GM12878 (cell line): Measurements from ENCODE around the gene GARIN3. TPM values are rescaled to one million over a fixed set of nuclear protein-coding genes. Genes with fewer than 3 reads are reported as not detected.

ENCODE experiments used
- ASH2L ChIP-seq: fragments of 300-600, 200-600 bp; sonication (generic); IDR thresholded peaks from 2 replicates; pipeline ENCODE4 v1.6.1; 2017; ENCODE audit warnings: low read depth, mild to moderate bottlenecking, borderline replicate concordance
- CEBPB ChIP-seq, 2 experiments: fragments of 150-350 bp in 1 of 2; IDR thresholded peaks; 2 replicates each; pipeline ENCODE4 v1.6.1; 2012 to 2014; ENCODE audit warnings: low read depth in 2 of 2, low read length in 2 of 2, borderline replicate concordance in 1 of 2, inconsistent platforms in 1 of 2
- MEF2B ChIP-seq: fragments of 450-650 bp; IDR thresholded peaks from 2 replicates; pipeline ENCODE4 v1.6.1; 2018; ENCODE audit warnings: mild to moderate bottlenecking, moderate library complexity; ENCODE audit not compliant: partially characterized antibody, poor library complexity, severe bottlenecking
- polyA plus RNA-seq, 11 experiments: library from polyadenylated mRNA; depleted of rRNA in 4 of 11; unstranded in 6 of 11; stranded (reverse) in 5 of 11; fragments of >200 nt; fragmentation: Nextera tagmentation in 4 of 11; fragmentation: Illumina TruSeq in 1 of 11; extraction: Ambion mirVana in 4 of 11; extraction: Trizol in 1 of 11; gene quantifications; 1 replicate in 1 of 11; 2 replicates in 10 of 11; pipeline versions ENCODE4 v1.2.1 to v1.2.3, GENCODE V29; 2011 to 2016; ENCODE audit warnings: inconsistent platforms in 2 of 11, missing spikeins in 2 of 11, low read depth in 1 of 11
- total RNA-seq, 4 experiments: library from RNA; depleted of rRNA in 3 of 4; stranded (reverse); fragments of >200 nt in 3 of 4; fragmentation: Illumina TruSeq in 1 of 4; extraction: Trizol in 1 of 4; gene quantifications; 2 replicates each; pipeline versions ENCODE4 v1.2.1 to v1.2.3, GENCODE V29; 2013 to 2021
- TF ChIP-seq, protein P1 (sequence below), 3 experiments: IDR thresholded peaks in 2 of 3; conservative IDR thresholded peaks in 1 of 3; 2 replicates each; pipeline ENCODE4 v1.5.1; 2011; ENCODE audit warnings: low read depth in 3 of 3, low read length in 3 of 3, mild to moderate bottlenecking in 3 of 3, control low read depth in 2 of 3, moderate library complexity in 2 of 3, inconsistent platforms in 1 of 3, mixed read lengths in 1 of 3; ENCODE audit not compliant: control insufficient read depth in 2 of 3, insufficient read depth in 1 of 3; ENCODE audit errors: extremely low read depth in 1 of 3
- TF ChIP-seq, protein P2 (sequence below): fragments of 450-650 bp; IDR thresholded peaks from 2 replicates; pipeline ENCODE4 v1.6.1; 2017; ENCODE audit warnings: mild to moderate bottlenecking, moderate library complexity

GARIN3 gene
- total and polyA plus RNA-seq, 10 of the 15 experiments (the other 5 are each of a cell fraction or from before 2014, with no cell fraction given), result 0.15 TPM; not detected in 9

DNA sequence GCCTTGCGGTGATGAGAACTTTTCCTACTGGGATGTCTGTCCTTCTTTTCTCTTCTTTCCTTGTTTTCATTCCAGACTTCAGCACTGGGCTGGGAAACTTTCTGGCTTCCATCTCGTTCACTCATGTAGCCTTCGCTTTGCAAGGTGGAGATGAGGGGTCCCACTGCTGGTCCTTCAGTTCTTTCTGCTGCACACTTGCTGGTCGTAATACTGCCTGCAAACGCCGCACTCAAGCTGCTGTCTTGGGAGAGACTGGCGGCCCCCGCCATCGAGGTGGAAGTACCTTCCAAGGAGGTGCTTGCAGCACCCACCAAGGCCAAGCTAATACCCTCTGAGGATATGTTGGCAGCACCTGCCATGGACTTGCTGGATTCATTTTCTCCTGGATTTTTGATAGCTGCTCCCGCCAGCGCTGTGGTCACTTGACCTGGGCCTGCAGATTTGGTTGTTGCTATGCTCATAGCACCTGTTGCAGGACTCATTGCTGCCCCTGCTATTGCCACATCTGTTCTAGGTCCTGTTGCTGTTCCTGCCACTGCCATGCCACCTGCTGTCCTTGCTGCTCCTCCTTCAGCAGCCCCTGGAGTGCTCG, 3.0 kb downstream of the GARIN3 start (continued):
- TF ChIP-seq MEF2B (no peak), CEBPB (IDR thresholded peaks at IDR 0.05; ENCODE audit: borderline replicate concordance in 1 of 2, low read depth in 2 of 2, low read length in 2 of 2) (no peak), ASH2L (no peak)
- TF ChIP-seq, protein P1, sequence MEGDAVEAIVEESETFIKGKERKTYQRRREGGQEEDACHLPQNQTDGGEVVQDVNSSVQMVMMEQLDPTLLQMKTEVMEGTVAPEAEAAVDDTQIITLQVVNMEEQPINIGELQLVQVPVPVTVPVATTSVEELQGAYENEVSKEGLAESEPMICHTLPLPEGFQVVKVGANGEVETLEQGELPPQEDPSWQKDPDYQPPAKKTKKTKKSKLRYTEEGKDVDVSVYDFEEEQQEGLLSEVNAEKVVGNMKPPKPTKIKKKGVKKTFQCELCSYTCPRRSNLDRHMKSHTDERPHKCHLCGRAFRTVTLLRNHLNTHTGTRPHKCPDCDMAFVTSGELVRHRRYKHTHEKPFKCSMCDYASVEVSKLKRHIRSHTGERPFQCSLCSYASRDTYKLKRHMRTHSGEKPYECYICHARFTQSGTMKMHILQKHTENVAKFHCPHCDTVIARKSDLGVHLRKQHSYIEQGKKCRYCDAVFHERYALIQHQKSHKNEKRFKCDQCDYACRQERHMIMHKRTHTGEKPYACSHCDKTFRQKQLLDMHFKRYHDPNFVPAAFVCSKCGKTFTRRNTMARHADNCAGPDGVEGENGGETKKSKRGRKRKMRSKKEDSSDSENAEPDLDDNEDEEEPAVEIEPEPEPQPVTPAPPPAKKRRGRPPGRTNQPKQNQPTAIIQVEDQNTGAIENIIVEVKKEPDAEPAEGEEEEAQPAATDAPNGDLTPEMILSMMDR (IDR thresholded peaks at IDR 0.05 in 2 of 3, conservative IDR thresholded peaks at IDR 0.05 in 1 of 3; ENCODE audit: control insufficient read depth in 2 of 3, extremely low read depth in 1 of 3, insufficient read depth in 1 of 3, low read depth in 3 of 3, low read length in 3 of 3), result no peak
- TF ChIP-seq, protein P2, sequence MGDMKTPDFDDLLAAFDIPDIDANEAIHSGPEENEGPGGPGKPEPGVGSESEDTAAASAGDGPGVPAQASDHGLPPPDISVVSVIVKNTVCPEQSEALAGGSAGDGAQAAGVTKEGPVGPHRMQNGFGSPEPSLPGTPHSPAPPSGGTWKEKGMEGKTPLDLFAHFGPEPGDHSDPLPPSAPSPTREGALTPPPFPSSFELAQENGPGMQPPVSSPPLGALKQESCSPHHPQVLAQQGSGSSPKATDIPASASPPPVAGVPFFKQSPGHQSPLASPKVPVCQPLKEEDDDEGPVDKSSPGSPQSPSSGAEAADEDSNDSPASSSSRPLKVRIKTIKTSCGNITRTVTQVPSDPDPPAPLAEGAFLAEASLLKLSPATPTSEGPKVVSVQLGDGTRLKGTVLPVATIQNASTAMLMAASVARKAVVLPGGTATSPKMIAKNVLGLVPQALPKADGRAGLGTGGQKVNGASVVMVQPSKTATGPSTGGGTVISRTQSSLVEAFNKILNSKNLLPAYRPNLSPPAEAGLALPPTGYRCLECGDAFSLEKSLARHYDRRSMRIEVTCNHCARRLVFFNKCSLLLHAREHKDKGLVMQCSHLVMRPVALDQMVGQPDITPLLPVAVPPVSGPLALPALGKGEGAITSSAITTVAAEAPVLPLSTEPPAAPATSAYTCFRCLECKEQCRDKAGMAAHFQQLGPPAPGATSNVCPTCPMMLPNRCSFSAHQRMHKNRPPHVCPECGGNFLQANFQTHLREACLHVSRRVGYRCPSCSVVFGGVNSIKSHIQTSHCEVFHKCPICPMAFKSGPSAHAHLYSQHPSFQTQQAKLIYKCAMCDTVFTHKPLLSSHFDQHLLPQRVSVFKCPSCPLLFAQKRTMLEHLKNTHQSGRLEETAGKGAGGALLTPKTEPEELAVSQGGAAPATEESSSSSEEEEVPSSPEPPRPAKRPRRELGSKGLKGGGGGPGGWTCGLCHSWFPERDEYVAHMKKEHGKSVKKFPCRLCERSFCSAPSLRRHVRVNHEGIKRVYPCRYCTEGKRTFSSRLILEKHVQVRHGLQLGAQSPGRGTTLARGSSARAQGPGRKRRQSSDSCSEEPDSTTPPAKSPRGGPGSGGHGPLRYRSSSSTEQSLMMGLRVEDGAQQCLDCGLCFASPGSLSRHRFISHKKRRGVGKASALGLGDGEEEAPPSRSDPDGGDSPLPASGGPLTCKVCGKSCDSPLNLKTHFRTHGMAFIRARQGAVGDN, result no peak
